ENCODE measurements around the gene EXPH5.
"Not testable (repeated sequence)": the region's sequence is repeated elsewhere in the genome, so short reads cannot be mapped to it uniquely, and the experiment has no call there.

Gene EXPH5

GRCh38 chr11:108593214-108593922 lies at the start of gene EXPH5:
EXPH5 (minus strand) TSS chr11:108593768; CDS start chr11:108593536, 232 bp downstream.
- peak; percentile 51 for DNase-seq

GRCh38 chr11:108641752-108642151 lies 48.2 kb upstream of the EXPH5 start:
- DNase-seq, result not testable (repeated sequence)

- DNase-seq, result no peak
These were observed 45.6 kb upstream of the EXPH5 start for GRCh38 chr11:108639146-108639545.

GRCh38 chr11:108636222-108636621 lies 42.7 kb upstream of the EXPH5 start:
- DNase-seq, result no peak

GRCh38 chr11:108635106-108635505 lies 41.5 kb upstream of the EXPH5 start:
- no peak for DNase-seq

GRCh38 chr11:108632041-108632704 lies 38.6 kb upstream of the EXPH5 start:
- no peak for DNase-seq

GRCh38 chr11:108629274-108629673 lies 35.7 kb upstream of the EXPH5 start:
- no peak for DNase-seq

GRCh38 chr11:108628812-108629211 lies 35.2 kb upstream of the EXPH5 start:
- no peak for DNase-seq

GRCh38 chr11:108628326-108628725 lies 34.8 kb upstream of the EXPH5 start:
- DNase-seq, result no peak

GRCh38 chr11:108624196-108624925 lies 30.8 kb upstream of the EXPH5 start:
- no peak for DNase-seq

- no peak for DNase-seq
These were observed 28.8 kb upstream of the EXPH5 start for GRCh38 chr11:108622341-108622740.

- DNase-seq, result peak; percentile 44
These were observed 27.6 kb upstream of the EXPH5 start for GRCh38 chr11:108620958-108621772.

- no peak for DNase-seq
These were observed 25.0 kb upstream of the EXPH5 start for GRCh38 chr11:108618529-108618928.

GRCh38 chr11:108617055-108617454 lies 23.5 kb upstream of the EXPH5 start:
- no peak for DNase-seq

- peak; percentile 69 for DNase-seq
These were observed 23.0 kb upstream of the EXPH5 start for GRCh38 chr11:108616549-108616948.

- no peak for DNase-seq
These were observed 20.5 kb upstream of the EXPH5 start for GRCh38 chr11:108614086-108614485.

- peak; percentile 72 for DNase-seq
These were observed 16.1 kb upstream of the EXPH5 start for GRCh38 chr11:108609682-108610081.

GRCh38 chr11:108608548-108608947 lies 15.0 kb upstream of the EXPH5 start:
- no peak for DNase-seq

GRCh38 chr11:108606495-108607160 lies 13.1 kb upstream of the EXPH5 start:
- DNase-seq, result peak; percentile 15

- DNase-seq, result no peak
These were observed 12.5 kb upstream of the EXPH5 start for GRCh38 chr11:108606070-108606469.

GRCh38 chr11:108602818-108603217 lies 9.2 kb upstream of the EXPH5 start:
- DNase-seq, result not testable (repeated sequence)

- peak; percentile 59 for DNase-seq
These were observed 7.6 kb upstream of the EXPH5 start for GRCh38 chr11:108601150-108601549.
